HEK293T (cell line): ENCODE data around the gene RNFT2.

Experiments used
- CTCF ChIA-PET: fragments of 350-600 bp; formaldehyde crosslinking; extraction: SDS; loops from one replicate; lab custom pipeline; 2021; ENCODE audit warnings: antibody characterized with exemption, inconsistent platforms; lab: Yijun Ruan, JAX
- POLR2A ChIA-PET: fragments of 350-600 bp; formaldehyde crosslinking; extraction: SDS; loops from one replicate; lab custom pipeline; 2020; ENCODE audit warnings: antibody characterized with exemption, inconsistent platforms; lab: Yijun Ruan, JAX
- DNase-seq: peaks from one replicate; pipeline ENCODE4 v3.0.0; 2012; ENCODE audit warnings: mixed read lengths; ENCODE audit errors: extremely low spot score
- ARNT ChIP-seq: fragments of 450-650 bp; IDR thresholded peaks from 2 replicates; pipeline ENCODE4 v1.6.1; 2017; ENCODE audit warnings: mild to moderate bottlenecking
- BHLHE40 ChIP-seq: fragments of 450-650 bp; IDR thresholded peaks from 2 replicates; pipeline ENCODE4 v1.6.1; 2016; ENCODE audit warnings: mild to moderate bottlenecking, moderate library complexity, borderline replicate concordance
- CTBP1 ChIP-seq: fragments of 450-650 bp; IDR thresholded peaks from 2 replicates; pipeline ENCODE4 v1.6.1; 2016; ENCODE audit warnings: borderline replicate concordance
- ELF4 ChIP-seq: fragments of 450-650 bp; IDR thresholded peaks from 2 replicates; pipeline ENCODE4 v1.6.1; 2017; ENCODE audit warnings: antibody characterized with exemption
- FOXA1 ChIP-seq: fragments of 450-650 bp; IDR thresholded peaks from 2 replicates; pipeline ENCODE4 v1.6.1; 2016; ENCODE audit warnings: mild to moderate bottlenecking
- FOXK2 ChIP-seq: fragments of 450-650 bp; IDR thresholded peaks from 2 replicates; pipeline ENCODE4 v1.6.1; 2016; ENCODE audit warnings: mild to moderate bottlenecking
- FOXM1 ChIP-seq: fragments of 450-650 bp; IDR thresholded peaks from 2 replicates; pipeline ENCODE4 v1.6.1; 2017; ENCODE audit warnings: mild to moderate bottlenecking, borderline replicate concordance
- HDGF ChIP-seq: fragments of 450-650 bp; IDR thresholded peaks from 2 replicates; pipeline ENCODE4 v1.6.1; 2017; ENCODE audit warnings: antibody characterized with exemption, borderline replicate concordance
- L3MBTL2 ChIP-seq: fragments of 450-650 bp; conservative IDR thresholded peaks from 2 replicates; pipeline ENCODE4 v1.6.1; 2016; ENCODE audit warnings: mild to moderate bottlenecking
- LEF1 ChIP-seq: fragments of 450-650 bp; IDR thresholded peaks from 2 replicates; pipeline ENCODE4 v1.6.1; 2017; ENCODE audit warnings: mild to moderate bottlenecking, borderline replicate concordance
- NFRKB ChIP-seq: fragments of 450-650 bp; IDR thresholded peaks from 2 replicates; pipeline ENCODE4 v1.6.1; 2016; ENCODE audit warnings: mild to moderate bottlenecking, moderate library complexity
- SP1 ChIP-seq: fragments of 450-650 bp; IDR thresholded peaks from 2 replicates; pipeline ENCODE4 v1.6.1; 2017
- SUZ12 ChIP-seq: fragments of 450-650 bp; IDR thresholded peaks from 2 replicates; pipeline ENCODE4 v1.6.1; 2016; ENCODE audit warnings: mild to moderate bottlenecking
- TARDBP ChIP-seq: fragments of 450-650 bp; IDR thresholded peaks from 2 replicates; pipeline ENCODE4 v1.6.1; 2016
- ZNF384 ChIP-seq: fragments of 450-650 bp; IDR thresholded peaks from 2 replicates; pipeline ENCODE4 v1.6.1; 2016
- TF ChIP-seq, protein P1 (sequence below): fragments of 450-650 bp; IDR thresholded peaks from 2 replicates; pipeline ENCODE4 v1.6.1; 2016

Gene RNFT2

DNA sequence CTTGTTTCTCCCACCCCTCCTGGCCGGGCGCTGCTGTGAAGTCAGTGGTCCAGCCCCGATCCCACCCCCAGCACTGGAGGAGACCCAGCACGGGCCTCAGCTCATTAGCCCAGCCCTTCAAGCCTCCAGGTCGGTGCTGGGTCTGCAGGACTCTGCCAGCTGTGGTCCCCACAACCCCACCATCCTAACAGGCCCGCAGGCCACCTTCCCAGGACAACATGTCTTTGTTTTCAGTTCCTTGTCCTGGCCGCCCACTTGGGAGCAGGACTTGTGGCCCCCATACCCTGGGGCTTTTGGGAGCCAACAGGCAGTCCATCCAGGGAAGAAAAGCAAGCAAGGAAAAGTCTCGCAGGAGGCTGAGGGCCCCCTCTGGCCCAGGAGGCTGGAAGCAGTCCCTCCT lies 83.2 kb downstream of the RNFT2 start:
- CTCF ChIA-PET = no interaction called here
- TF ChIP-seq HDGF (no peak), SP1 (no peak), ELF4 (no peak), BHLHE40 (no peak), TARDBP (no peak), ARNT (no peak), ZNF384 (no peak), NFRKB (no peak), SUZ12 (no peak), L3MBTL2 (no peak), FOXM1 (no peak), CTBP1 (no peak)
- TF ChIP-seq, protein P1, sequence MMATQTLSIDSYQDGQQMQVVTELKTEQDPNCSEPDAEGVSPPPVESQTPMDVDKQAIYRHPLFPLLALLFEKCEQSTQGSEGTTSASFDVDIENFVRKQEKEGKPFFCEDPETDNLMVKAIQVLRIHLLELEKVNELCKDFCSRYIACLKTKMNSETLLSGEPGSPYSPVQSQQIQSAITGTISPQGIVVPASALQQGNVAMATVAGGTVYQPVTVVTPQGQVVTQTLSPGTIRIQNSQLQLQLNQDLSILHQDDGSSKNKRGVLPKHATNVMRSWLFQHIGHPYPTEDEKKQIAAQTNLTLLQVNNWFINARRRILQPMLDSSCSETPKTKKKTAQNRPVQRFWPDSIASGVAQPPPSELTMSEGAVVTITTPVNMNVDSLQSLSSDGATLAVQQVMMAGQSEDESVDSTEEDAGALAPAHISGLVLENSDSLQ = no peak
- no peak for DNase-seq
- POLR2A ChIA-PET = no interaction called here

DNA sequence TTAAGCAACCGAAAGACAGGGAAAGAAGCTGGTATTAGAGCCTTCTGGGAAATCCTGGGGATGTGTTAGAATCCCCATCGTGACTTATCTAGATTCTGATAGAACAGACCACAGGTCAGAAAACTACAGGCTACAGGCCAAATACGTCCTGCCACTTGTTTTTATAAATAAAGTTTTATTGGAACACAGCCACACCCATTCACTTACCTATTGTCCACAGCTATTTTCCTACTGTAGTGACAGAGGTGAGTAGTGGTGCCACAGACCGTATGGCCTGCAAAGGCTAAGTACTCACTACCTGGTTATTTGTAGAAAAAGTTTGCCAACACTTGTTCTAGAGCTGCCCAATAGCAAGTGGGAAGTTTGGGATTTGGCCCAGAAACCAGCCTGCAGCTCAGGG lies 89.3 kb downstream of the RNFT2 start:
- ChIA-PET POLR2A (no interaction called here), CTCF (no interaction called here)
- no peak for TF ChIP-seq ZNF384
- TF ChIP-seq NFRKB = no peak
- no peak for TF ChIP-seq L3MBTL2
- no peak for DNase-seq

DNA sequence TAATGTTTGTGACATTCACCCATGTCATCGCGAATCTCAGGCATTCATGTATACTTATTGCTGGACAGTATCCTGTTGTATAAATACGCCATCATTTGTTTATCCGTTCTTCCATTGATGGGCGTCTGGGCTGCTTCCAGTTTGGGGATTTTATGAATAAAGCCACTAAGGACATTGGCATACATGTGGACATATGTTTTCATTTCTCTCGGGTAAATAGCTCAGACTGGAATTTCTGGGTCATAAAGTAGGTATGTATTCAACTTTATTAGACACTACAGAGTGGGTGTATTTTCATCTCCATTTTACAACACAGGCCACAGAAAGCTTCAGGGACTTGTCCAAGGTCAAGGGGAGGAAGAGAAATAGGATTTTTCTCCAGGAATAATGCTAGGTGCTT lies 94.2 kb downstream of the RNFT2 start:
- POLR2A ChIA-PET = no interaction called here
- DNase-seq = no peak
- TF ChIP-seq HDGF (no peak), ELF4 (no peak), ZNF384 (no peak), FOXK2 (no peak), CTBP1 (no peak), NFRKB (no peak), FOXA1 (no peak), ARNT (no peak), LEF1 (no peak), SUZ12 (no peak), L3MBTL2 (no peak), FOXM1 (no peak), SP1 (no peak)
- TF ChIP-seq, protein P1 = no peak
- CTCF ChIA-PET = no interaction called here

DNA sequence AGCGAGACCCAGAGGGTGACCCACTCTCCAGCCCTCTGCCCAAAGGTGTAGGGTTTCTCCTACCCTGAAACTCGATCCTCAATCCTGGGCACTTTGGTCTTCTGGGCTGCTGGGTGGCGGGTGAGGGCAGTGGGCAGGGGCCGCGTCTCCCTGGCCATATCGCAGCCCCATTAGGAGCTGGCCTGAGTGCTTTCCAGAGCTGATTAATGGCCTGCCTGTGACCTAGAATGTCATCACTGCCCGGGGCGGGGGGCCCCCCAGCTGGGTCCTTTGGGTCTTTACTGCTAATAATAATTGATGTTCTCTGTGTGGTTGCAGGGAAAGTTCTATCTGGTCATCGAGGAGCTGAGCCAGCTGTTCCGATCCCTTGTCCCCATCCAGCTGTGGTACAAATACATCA lies 95.4 kb downstream of the RNFT2 start:
- TF ChIP-seq SUZ12 (no peak), FOXK2 (no peak), L3MBTL2 (no peak)
- no peak for DNase-seq
- ChIA-PET POLR2A (interaction anchor here (0.6 kb wide), 1 partner anchor 121 kb away, joined by 3 read pairs; no protein-coding TSS in a partner anchor), CTCF (no interaction called here)

DNA sequence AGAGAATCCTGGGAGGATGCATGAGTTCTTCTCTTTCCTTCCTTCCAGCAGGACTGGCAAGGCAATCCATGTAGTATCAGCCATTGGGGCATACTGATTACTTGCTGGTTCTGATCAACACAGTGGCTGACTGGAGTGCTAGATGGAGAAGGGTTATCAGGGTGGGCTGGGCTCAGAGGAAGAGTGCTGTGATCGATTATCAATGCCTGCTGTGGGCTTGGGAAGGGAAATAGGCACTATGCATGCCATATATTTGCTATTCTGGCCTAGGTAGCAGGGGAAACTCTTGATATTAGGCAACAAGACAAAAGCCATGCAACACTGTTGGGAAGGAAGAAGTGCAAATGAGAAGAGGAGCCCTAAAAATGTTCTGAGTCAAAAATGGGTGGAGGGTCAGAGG lies 97.4 kb downstream of the RNFT2 start:
- POLR2A ChIA-PET = no interaction called here
- CTCF ChIA-PET = no interaction called here
- TF ChIP-seq NFRKB (no peak), BHLHE40 (no peak)
- no peak for DNase-seq

DNA sequence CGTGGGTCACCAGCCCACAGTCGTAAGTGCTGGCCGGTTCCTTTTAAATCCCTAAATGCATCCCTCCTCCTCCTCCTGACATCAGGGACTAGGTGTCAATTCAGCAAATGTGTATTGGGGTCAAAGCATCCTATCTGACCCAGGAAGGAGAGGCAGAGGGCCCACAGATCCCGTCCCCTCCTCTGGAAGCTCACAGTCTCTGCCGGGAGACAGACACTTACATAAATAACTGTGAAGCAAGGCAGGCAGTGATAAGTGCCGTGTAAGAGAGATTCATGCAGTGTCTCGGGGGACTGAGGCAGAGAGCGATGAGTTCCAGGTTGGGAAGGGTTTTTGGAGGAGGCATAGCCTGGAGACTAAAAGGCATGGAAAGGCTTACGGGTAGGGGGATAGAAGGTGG lies 99.0 kb downstream of the RNFT2 start:
- no peak for TF ChIP-seq LEF1
- TF ChIP-seq, protein P1 = no peak
- CTCF ChIA-PET = no interaction called here
- POLR2A ChIA-PET = no interaction called here
- DNase-seq = no peak

DNA sequence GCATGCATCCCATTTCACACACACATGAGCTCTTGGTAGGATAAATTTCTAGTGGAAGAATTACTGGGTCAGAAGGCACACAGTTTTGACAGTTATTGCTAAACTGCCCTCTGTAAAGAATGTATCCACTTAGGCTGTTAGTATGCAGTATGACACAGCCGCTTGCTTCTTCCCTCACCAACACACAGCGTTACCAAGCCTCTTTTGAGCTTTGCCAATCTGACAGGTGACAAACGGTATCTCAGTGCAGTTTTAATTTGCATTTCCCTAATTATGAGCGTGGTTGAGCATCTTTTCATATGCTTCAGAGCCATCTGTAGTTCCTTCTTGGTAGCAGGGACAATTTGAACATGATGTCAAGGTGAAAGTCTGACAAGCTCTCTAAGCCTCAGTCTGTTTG lies 100.2 kb downstream of the RNFT2 start:
- no peak for DNase-seq
- CTCF ChIA-PET = interaction anchor here (0.7 kb wide), 1 partner anchor 25 kb away, joined by 4 read pairs; no protein-coding TSS in a partner anchor
- TF ChIP-seq L3MBTL2 (no peak), TARDBP (no peak), BHLHE40 (no peak), ELF4 (no peak), FOXA1 (no peak), LEF1 (no peak), SP1 (no peak), FOXK2 (no peak), FOXM1 (no peak), ARNT (no peak), SUZ12 (no peak), HDGF (no peak), CTBP1 (no peak)
- TF ChIP-seq, protein P1 = no peak
- POLR2A ChIA-PET = no interaction called here
